HepG2 (cell line): Measurements from ENCODE around the gene ZNF524. TPM values are rescaled to one million over a fixed set of nuclear protein-coding genes. Genes with fewer than 3 reads are reported as not detected.

Source experiments
- CAMTA2 ChIP-seq: sonication (generic); formaldehyde crosslinking; IDR thresholded peaks from 2 replicates; pipeline ENCODE4 v1.4.0; 2020; ENCODE audit warnings: mild to moderate bottlenecking, missing genetic modification reagents, borderline replicate concordance
- DPF2 ChIP-seq: sonication (generic); formaldehyde crosslinking; IDR thresholded peaks from 2 replicates; pipeline ENCODE4 v1.4.0; 2020; ENCODE audit warnings: mild to moderate bottlenecking, low read depth, missing genetic modification reagents, borderline replicate concordance
- FIP1L1 ChIP-seq: fragments of 200-400 bp; formaldehyde crosslinking; IDR thresholded peaks from 2 replicates; pipeline ENCODE4 v1.6.1; 2018; ENCODE audit warnings: low read depth, mild to moderate bottlenecking, low read length, moderate library complexity, borderline replicate concordance; ENCODE audit not compliant: insufficient read depth
- MED8 ChIP-seq: sonication (generic); formaldehyde crosslinking; IDR thresholded peaks from 2 replicates; pipeline ENCODE4 v1.8.1; 2023; ENCODE audit warnings: mild to moderate bottlenecking, missing genetic modification reagents; ENCODE audit not compliant: insufficient replicate concordance
- NFIC ChIP-seq: IDR thresholded peaks from 2 replicates; pipeline ENCODE4 v1.6.1; 2012; ENCODE audit warnings: mild to moderate bottlenecking, low read length, inconsistent platforms
- NFYC ChIP-seq: IDR thresholded peaks from 2 replicates; pipeline ENCODE4 v1.6.1; 2016; ENCODE audit warnings: missing genetic modification reagents, missing compliant biosample characterization
- NPAS2 ChIP-seq: sonication (generic); formaldehyde crosslinking; IDR thresholded peaks from 2 replicates; pipeline ENCODE4 v1.8.0; 2022; ENCODE audit warnings: mild to moderate bottlenecking, missing genetic modification reagents, borderline replicate concordance
- PAXIP1 ChIP-seq: sonication (generic); formaldehyde crosslinking; conservative IDR thresholded peaks from 2 replicates; pipeline ENCODE4 v1.4.0; 2020; ENCODE audit warnings: mild to moderate bottlenecking, missing genetic modification reagents, moderate library complexity
- RBFOX2 ChIP-seq: fragments of 200-400 bp; formaldehyde crosslinking; IDR thresholded peaks from 2 replicates; pipeline ENCODE4 v1.6.1; 2017; ENCODE audit warnings: low read depth, mild to moderate bottlenecking, low read length
- RORA ChIP-seq: sonication (generic); formaldehyde crosslinking; IDR thresholded peaks from 2 replicates; pipeline ENCODE4 v1.5.0; 2020; ENCODE audit warnings: mild to moderate bottlenecking, missing genetic modification reagents, moderate library complexity
- SOX6 ChIP-seq, 2 experiments: fragments of 450-650 bp in 1 of 2; sonication (generic) in 1 of 2; formaldehyde crosslinking in 1 of 2; IDR thresholded peaks; 2 replicates each; pipeline versions ENCODE4 v1.4.0 to v1.6.1; 2017 to 2020; ENCODE audit warnings: antibody characterized with exemption in 1 of 2, mild to moderate bottlenecking in 1 of 2, missing genetic modification reagents in 1 of 2
- SP4 ChIP-seq: sonication (generic); formaldehyde crosslinking; IDR thresholded peaks from 2 replicates; pipeline ENCODE4 v1.8.1; 2023; ENCODE audit warnings: mild to moderate bottlenecking, missing genetic modification reagents
- SRY ChIP-seq: sonication (generic); formaldehyde crosslinking; IDR thresholded peaks from 2 replicates; pipeline ENCODE4 v1.8.0; 2022; ENCODE audit warnings: mild to moderate bottlenecking, missing genetic modification reagents
- STAG1 ChIP-seq: sonication (generic); formaldehyde crosslinking; IDR thresholded peaks from 2 replicates; pipeline ENCODE4 v1.4.0; 2020; ENCODE audit warnings: missing genetic modification reagents
- TBP ChIP-seq: sonication (generic); formaldehyde crosslinking; IDR thresholded peaks from 2 replicates; pipeline ENCODE4 v1.5.0; 2020; ENCODE audit warnings: missing genetic modification reagents
- ZBTB3 ChIP-seq: sonication (generic); formaldehyde crosslinking; IDR thresholded peaks from 2 replicates; pipeline ENCODE4 v1.4.0; 2020; ENCODE audit warnings: low read depth, mild to moderate bottlenecking, moderate library complexity, missing genetic modification reagents, borderline replicate concordance
- ZFY ChIP-seq: sonication (generic); formaldehyde crosslinking; IDR thresholded peaks from 2 replicates; pipeline ENCODE4 v1.4.0; 2020; ENCODE audit warnings: missing genetic modification reagents
- ZNF264 ChIP-seq: sonication (generic); formaldehyde crosslinking; IDR thresholded peaks from 2 replicates; pipeline ENCODE4 v1.4.0; 2020; ENCODE audit warnings: missing genetic modification reagents
- ZNF383 ChIP-seq: sonication (generic); formaldehyde crosslinking; IDR thresholded peaks from 2 replicates; pipeline ENCODE4 v1.4.0; 2020; ENCODE audit warnings: missing genetic modification reagents, mild to moderate bottlenecking, borderline replicate concordance
- ZNF451 ChIP-seq: sonication (generic); formaldehyde crosslinking; IDR thresholded peaks from 2 replicates; pipeline ENCODE4 v1.5.0; 2020; ENCODE audit warnings: mild to moderate bottlenecking, missing genetic modification reagents
- ZNF609 ChIP-seq: sonication (generic); formaldehyde crosslinking; IDR thresholded peaks from 2 replicates; pipeline ENCODE4 v1.4.0; 2020; ENCODE audit warnings: mild to moderate bottlenecking, missing genetic modification reagents, borderline replicate concordance
- ZNF720 ChIP-seq: sonication (generic); formaldehyde crosslinking; IDR thresholded peaks from 2 replicates; pipeline ENCODE4 v1.4.0; 2020; ENCODE audit warnings: missing genetic modification reagents
- ZNF83 ChIP-seq: sonication (generic); formaldehyde crosslinking; IDR thresholded peaks from 2 replicates; pipeline ENCODE4 v1.4.0; 2020; ENCODE audit warnings: missing genetic modification reagents, mild to moderate bottlenecking, borderline replicate concordance
- ZSCAN9 ChIP-seq: IDR thresholded peaks from 2 replicates; pipeline ENCODE4 v1.6.1; 2016; ENCODE audit warnings: borderline replicate concordance
- polyA plus RNA-seq, 8 experiments: library from polyadenylated mRNA; depleted of rRNA in 3 of 8; stranded (reverse) in 7 of 8; unstranded in 1 of 8; fragments of >200 nt; fragmentation: Illumina TruSeq in 4 of 8; extraction: Trizol in 4 of 8; gene quantifications; 2 replicates each; pipeline versions ENCODE4 v1.2.1 to v1.2.3, GENCODE V29; 2011 to 2016; ENCODE audit warnings: low read depth in 4 of 8, missing spikeins in 1 of 8, mixed read lengths in 1 of 8; ENCODE audit not compliant: insufficient read depth in 1 of 8
- total RNA-seq, 5 experiments: library from RNA; depleted of rRNA; stranded (reverse); fragments of >200 nt; fragmentation: Illumina TruSeq; extraction: Trizol; gene quantifications; 2 replicates each; pipeline ENCODE4 v1.2.3, GENCODE V29; 2016; ENCODE audit warnings: low read depth in 1 of 5

ZNF524 gene
- total and polyA plus RNA-seq, 2 of the 13 experiments (the other 11 are each of a cell fraction or from before 2014, with no cell fraction given) = 3.2 to 4.6 TPM

- peak; percentile 67; the same call in 1 of the 2 replicates for TF ChIP-seq PAXIP1
- no peak for TF ChIP-seq NPAS2
- TF ChIP-seq ZNF83 (CRISPR knock-in tag) = no peak
- no peak for TF ChIP-seq TBP (CRISPR knock-in tag)
- no peak for TF ChIP-seq ZSCAN9 (CRISPR knock-in tag)
- TF ChIP-seq STAG1 (CRISPR knock-in tag) = no peak
- TF ChIP-seq ZNF264 (CRISPR knock-in tag) = no peak
- TF ChIP-seq NFYC (CRISPR knock-in tag) = peak; percentile 25; the same call in 1 of the 2 replicates
- TF ChIP-seq RBFOX2 = peak; percentile 55
- TF ChIP-seq NFIC = no peak
- TF ChIP-seq ZNF720 (CRISPR knock-in tag) = no peak
- TF ChIP-seq ZNF383 (CRISPR knock-in tag) = no peak
- no peak for TF ChIP-seq ZNF609 (CRISPR knock-in tag)
- no peak for TF ChIP-seq SRY (CRISPR knock-in tag)
- no peak for TF ChIP-seq RORA (CRISPR knock-in tag)
- TF ChIP-seq CAMTA2 (CRISPR knock-in tag) = 0 out of 2 replicates have a peak, but pooled peaks have one; percentile 12
- TF ChIP-seq DPF2 (CRISPR knock-in tag) = no peak
- peak; percentile 76; the same call in 1 of the 2 replicates for TF ChIP-seq SP4 (CRISPR knock-in tag)
- TF ChIP-seq ZNF451 (CRISPR knock-in tag) = no peak
- TF ChIP-seq ZFY = peak; percentile 50; the same call in 1 of the 2 replicates
- TF ChIP-seq FIP1L1 = no peak
- no peak for TF ChIP-seq ZBTB3 (CRISPR knock-in tag)
- no peak for TF ChIP-seq MED8 (CRISPR knock-in tag)
- TF ChIP-seq SOX6 (IDR thresholded peaks at IDR 0.05) = no peak
- peak; percentile 70 for TF ChIP-seq SOX6 (CRISPR knock-in tag; IDR thresholded peaks at IDR 0.05)
Observed at GRCh38 chr19:55599468-55599841, 633 bp upstream of the ZNF524 start, which contains the start of gene FIZ1 (continued).
